Activated CD4-positive, alpha-beta T cell treated with anti-CD3 and anti-CD28 coated beads for 24 hours (primary cell): ENCODE measurements around the gene RBP2.
"Not testable (repeated sequence)": the region's sequence is repeated elsewhere in the genome, so short reads cannot be mapped to it uniquely, and the experiment has no call there.

Source experiments
- DNase-seq, 2 donors: peaks; one replicate each; pipeline ENCODE4 v3.0.0-alpha.2; 2020; ENCODE audit warnings: low read depth in 2 of 2

RBP2 gene

GRCh38 chr3:139443186-139443585 is 33.1 kb downstream of the RBP2 start:
- DNase-seq = no peak

- no peak for DNase-seq
Observed at GRCh38 chr3:139441656-139442055, 34.7 kb downstream of the RBP2 start.

- DNase-seq = no peak
Observed at GRCh38 chr3:139440639-139441556, 35.4 kb downstream of the RBP2 start.

DNA sequence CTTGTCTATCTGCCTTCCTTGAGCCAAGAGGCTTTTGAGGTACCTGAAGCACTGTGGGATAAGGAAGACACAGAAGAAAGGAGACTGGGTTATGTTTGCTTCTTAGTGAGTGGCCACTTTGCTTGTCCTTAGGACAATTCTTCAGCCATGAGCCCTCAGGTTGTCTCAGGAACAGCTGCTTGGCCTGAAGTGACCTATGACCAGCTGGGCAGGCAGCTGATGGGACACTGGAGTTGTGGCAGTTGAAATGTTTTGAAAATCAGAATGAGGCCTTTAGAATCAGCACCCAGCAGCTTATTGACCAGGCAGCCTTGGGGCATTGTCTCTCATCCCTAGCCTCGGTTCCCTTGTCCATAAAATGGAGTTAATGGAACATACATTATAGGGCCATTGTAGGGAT is 37.0 kb downstream of the RBP2 start:
- DNase-seq = no peak

DNA sequence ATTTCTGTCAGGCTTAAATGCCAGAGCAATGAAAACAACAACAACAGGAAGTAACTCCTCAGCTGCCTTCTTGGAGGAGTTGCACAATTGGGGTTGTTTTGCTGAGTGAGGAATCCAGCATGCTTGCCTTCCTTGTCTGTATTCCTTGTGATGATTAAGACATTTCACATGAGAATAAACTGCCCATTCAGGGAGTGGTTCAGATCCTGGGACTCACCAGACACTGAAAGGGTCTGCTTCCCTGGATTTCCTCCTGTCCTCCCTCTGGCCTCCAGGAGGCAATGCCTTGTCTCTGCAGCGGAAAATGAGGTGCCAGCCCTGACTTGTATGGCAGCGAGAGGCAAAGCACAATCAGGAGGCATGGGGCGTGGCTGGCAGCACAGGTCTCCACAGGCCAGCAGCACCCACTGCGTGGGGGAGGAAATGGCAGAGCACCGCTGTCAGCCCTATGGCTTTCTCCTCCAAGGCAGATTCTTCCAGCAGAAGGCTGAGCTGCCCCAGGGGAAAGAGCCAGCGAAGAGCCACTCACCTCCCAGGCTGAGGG is 41.5 kb downstream of the RBP2 start:
- DNase-seq = no peak

DNA sequence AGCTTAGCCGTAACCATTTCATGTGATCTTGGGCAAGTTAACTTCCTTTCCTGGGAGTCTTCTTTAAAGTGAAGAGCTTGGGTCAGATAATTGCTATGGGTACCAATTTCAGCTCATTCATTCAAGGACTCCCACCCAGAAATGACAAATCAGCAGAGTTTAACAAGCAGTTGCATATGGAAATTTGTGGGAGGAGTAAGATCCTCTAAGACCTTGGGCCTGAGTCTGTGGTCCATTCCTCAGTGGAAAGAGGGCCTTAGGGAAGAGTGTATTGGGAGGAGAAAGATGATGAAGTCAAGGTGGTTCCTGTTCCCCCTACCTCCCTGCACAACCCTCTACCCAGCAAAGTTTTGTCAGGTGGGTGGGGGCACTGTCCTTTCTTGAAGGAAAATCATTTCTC is 42.1 kb downstream of the RBP2 start:
- DNase-seq = no peak

- no peak for DNase-seq
Observed at GRCh38 chr3:139433089-139433488, 43.2 kb downstream of the RBP2 start.

GRCh38 chr3:139430493-139430892 is 45.8 kb downstream of the RBP2 start:
- no peak for DNase-seq

GRCh38 chr3:139427283-139428060 is 48.8 kb downstream of the RBP2 start:
- peak in 1 of 2 donors; percentile 1 for DNase-seq

DNA sequence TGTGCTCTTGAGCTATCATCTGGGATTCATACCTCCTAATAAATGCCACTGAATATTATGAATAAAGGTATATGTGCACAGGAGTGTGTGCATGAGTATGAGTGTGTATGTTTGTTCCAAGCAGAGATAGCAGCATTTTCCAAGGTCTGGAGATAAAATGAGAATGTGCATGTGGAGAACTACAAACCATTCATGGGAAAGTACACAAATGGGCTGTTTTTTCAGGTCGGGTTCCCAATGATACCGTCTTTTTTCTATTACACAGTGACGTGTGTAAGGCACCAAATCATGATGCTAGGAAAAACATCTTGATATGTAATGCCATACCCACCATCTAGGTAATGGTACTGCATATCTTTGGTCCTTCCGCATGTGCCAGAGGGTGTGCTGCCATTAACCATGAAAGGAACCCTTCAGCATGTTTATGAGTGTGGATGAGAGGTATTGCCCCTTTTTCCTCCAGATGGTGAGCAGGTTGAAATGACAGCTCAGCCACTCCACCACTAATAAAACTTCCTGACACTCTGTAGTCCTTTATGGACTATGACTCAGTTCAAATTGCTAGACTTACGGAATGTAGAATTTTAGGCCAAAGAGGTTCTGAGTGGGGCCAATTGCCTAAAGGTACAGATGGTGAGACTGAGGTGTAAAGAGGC is 50.4 kb downstream of the RBP2 start:
- no peak for DNase-seq

GRCh38 chr3:139423232-139423631 is 53.1 kb downstream of the RBP2 start:
- DNase-seq = no peak

GRCh38 chr3:139421460-139421859 is 54.9 kb downstream of the RBP2 start:
- DNase-seq = no peak

DNA sequence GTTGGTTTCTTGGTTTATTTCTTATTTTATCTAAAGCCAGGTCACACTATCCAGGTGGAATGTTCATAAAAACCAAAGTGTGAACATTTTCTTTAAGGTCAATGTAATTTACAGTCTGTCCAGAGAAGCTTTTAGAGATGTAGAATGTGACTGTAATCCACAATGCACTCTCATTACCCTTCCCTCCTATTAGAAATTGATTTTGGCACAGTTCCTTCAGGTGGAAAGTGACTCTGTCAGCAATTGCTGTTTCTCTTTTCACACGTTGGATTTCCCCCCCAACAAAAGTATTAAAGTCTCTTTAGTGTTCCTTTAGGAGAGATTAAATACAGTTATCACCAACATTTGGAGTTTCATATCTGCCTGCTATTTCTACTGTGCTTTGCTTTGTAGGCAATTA is 55.3 kb downstream of the RBP2 start:
- no peak for DNase-seq

GRCh38 chr3:139418144-139418543 is 58.2 kb downstream of the RBP2 start:
- no peak for DNase-seq

DNA sequence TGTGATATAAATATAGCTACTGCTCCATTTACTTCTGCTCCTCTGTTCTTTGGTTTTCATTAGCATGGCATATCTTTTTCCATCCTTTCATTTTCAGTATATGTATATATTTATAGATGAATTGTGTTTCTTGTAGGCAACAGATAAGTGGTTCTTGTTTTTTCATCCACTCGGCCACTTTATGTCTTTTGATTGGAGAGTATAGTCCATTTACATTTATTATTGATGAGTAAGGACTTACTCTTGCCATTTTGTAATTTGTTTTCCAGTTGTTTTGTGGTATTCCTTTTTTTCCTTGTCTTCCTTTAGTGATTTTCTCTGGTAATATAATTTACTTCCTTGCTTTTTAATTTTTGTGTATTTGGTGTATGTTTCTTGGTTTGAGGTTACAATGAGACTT is 60.0 kb downstream of the RBP2 start:
- DNase-seq = no peak

DNA sequence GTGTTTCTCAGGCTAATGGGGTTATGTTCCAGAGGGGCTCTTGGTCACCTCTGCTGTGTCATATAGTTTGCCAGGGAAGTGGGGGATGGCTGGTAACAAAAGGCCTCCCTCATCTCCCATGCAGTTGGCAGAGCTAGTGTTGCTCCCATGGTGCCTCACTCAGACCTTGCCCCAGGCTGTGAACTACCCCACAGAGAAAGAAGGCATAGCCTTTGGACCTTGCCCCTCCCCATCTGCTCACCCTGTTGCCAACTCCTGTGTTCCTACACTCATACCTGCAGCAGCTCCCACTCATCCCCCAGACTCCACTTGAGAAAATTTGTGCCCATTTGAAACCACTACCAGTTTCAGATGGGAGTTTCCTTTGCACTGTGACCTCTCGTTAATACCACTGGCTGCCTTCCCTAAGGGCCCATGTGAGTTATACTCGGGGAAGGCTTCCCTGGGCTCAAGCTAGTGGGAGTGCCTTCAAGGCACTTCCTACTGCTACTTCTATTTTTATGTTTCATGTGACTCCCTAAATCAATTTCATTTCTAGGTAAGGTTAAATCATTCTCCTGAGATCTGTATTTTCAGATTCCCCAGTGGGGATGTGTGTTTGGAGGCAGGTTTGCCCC is 61.6 kb downstream of the RBP2 start:
- DNase-seq = no peak

GRCh38 chr3:139412891-139413290 is 63.4 kb downstream of the RBP2 start:
- not testable (repeated sequence) for DNase-seq
